ENCODE results near the gene CELA1.

Gene CELA1

GRCh38 chr12:51346581-51346980, at the start of gene CELA1:
Gene CELA1, minus strand, starts transcription at chr12:51346679. Its CDS starts 41 bp downstream, at chr12:51346638.
- no peak for DNase-seq

GRCh38 chr12:51395283-51396230, 49.1 kb upstream of the CELA1 start:
- no peak for DNase-seq

GRCh38 chr12:51393676-51394545, 47.4 kb upstream of the CELA1 start:
- no peak for DNase-seq

GRCh38 chr12:51392556-51393237, 46.2 kb upstream of the CELA1 start:
- no peak for DNase-seq

GRCh38 chr12:51391283-51392123, 45.0 kb upstream of the CELA1 start, which contains the start of gene GALNT6:
Gene GALNT6, minus strand, starts transcription at chr12:51391406. Its CDS starts 11,625 bp downstream, at chr12:51379781.
- no peak for DNase-seq

- DNase-seq, result no peak
These were observed 44.4 kb upstream of the CELA1 start for GRCh38 chr12:51390891-51391282.

GRCh38 chr12:51390457-51390856, 44.0 kb upstream of the CELA1 start:
- no peak for DNase-seq

GRCh38 chr12:51389302-51389999, 43.0 kb upstream of the CELA1 start:
- no peak for DNase-seq

GRCh38 chr12:51388846-51389245, 42.4 kb upstream of the CELA1 start:
- DNase-seq, result no peak

- no peak for DNase-seq
These were observed 41.8 kb upstream of the CELA1 start for GRCh38 chr12:51388069-51388799.

GRCh38 chr12:51386351-51386750, 39.9 kb upstream of the CELA1 start:
- no peak for DNase-seq

GRCh38 chr12:51383269-51383905, 36.9 kb upstream of the CELA1 start:
- DNase-seq, result no peak

- no peak for DNase-seq
These were observed 35.7 kb upstream of the CELA1 start for GRCh38 chr12:51382173-51382572.

- no peak for DNase-seq
These were observed 35.0 kb upstream of the CELA1 start for GRCh38 chr12:51381226-51382079.

GRCh38 chr12:51379571-51379970, 33.1 kb upstream of the CELA1 start:
- DNase-seq, result no peak

GRCh38 chr12:51378749-51379148, 32.3 kb upstream of the CELA1 start:
- DNase-seq, result no peak

- no peak for DNase-seq
These were observed 30.9 kb upstream of the CELA1 start for GRCh38 chr12:51377099-51377984.

GRCh38 chr12:51374856-51375255, 28.4 kb upstream of the CELA1 start:
- no peak for DNase-seq
